ENCODE data around the gene C1orf105.
"Not testable (repeated sequence)": the region's sequence is repeated elsewhere in the genome, so short reads cannot be mapped to it uniquely, and the experiment has no call there.

C1orf105 gene

DNA sequence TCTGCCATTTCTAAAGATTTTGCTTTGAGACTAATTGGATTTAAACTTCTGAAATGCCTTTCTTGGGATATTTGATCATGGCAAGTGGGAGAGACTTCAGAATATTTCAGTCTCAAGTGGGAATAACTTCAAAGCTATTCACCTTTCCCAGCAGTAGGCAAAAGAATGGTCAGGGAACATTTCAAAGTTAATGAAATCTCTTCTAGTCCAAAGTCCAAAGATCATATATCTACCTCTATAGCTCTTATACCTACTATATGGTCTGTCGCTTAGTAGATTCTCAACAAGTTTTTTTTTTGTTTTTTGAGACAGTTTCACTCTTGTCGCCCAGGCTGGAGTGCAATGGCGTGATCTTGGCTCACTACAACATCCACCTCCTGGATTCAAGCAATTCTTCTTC is 67.9 kb downstream of the C1orf105 start:
- H3K4me3 ChIP-seq (ENCODE audit: low read depth, low read length) = no peak overlapping the region
- no peak for TF ChIP-seq CTCF (conservative IDR thresholded peaks at IDR 0.05; ENCODE audit: low read depth, low read length)
- no peak for DNase-seq (ENCODE audit: low read depth)

GRCh38 chr1:172489847-172490246 is 69.4 kb downstream of the C1orf105 start:
- peak; percentile 13 for DNase-seq (ENCODE audit: low read depth)
- H3K4me3 ChIP-seq (ENCODE audit: low read depth, low read length) = no peak overlapping the region
- no peak for TF ChIP-seq CTCF (conservative IDR thresholded peaks at IDR 0.05; ENCODE audit: low read depth, low read length)

GRCh38 chr1:172492421-172492820 is 71.9 kb downstream of the C1orf105 start:
- no peak for DNase-seq (ENCODE audit: low read depth)
- TF ChIP-seq CTCF (conservative IDR thresholded peaks at IDR 0.05; ENCODE audit: low read depth, low read length) = no peak
- H3K4me3 ChIP-seq (ENCODE audit: low read depth, low read length) = no peak overlapping the region

DNA sequence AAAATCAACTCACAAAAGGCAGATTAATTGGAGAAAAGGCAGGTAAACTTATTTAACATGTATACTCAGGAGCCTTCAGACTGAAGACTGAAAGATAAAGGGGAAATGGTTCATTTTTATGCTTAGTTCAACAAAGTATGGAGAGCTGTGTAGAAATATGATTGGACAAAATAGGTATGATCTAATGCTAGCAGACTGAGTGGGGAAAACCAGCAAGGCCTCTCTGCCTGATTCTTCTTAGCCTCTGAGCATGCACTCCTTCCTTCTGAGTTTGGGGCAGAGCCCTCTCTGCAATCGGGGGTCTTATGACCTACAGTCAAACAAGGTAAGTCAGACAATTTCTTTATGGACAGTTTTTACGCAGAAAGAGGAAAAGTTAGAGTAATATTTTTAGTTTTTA is 73.7 kb downstream of the C1orf105 start:
- no peak for DNase-seq (ENCODE audit: low read depth)
- no peak overlapping the region for H3K4me3 ChIP-seq (ENCODE audit: low read depth, low read length)
- no peak for TF ChIP-seq CTCF (conservative IDR thresholded peaks at IDR 0.05; ENCODE audit: low read depth, low read length)

- DNase-seq (ENCODE audit: low read depth); H3K4me3 ChIP-seq (ENCODE audit: low read depth, low read length): not testable (repeated sequence)
Measured at GRCh38 chr1:172496127-172496526, 75.6 kb downstream of the C1orf105 start.

GRCh38 chr1:172496678-172497077 is 76.2 kb downstream of the C1orf105 start:
- no peak for DNase-seq (ENCODE audit: low read depth)
- H3K4me3 ChIP-seq (ENCODE audit: low read depth, low read length) = no peak overlapping the region
- TF ChIP-seq CTCF (conservative IDR thresholded peaks at IDR 0.05; ENCODE audit: low read depth, low read length) = no peak

DNA sequence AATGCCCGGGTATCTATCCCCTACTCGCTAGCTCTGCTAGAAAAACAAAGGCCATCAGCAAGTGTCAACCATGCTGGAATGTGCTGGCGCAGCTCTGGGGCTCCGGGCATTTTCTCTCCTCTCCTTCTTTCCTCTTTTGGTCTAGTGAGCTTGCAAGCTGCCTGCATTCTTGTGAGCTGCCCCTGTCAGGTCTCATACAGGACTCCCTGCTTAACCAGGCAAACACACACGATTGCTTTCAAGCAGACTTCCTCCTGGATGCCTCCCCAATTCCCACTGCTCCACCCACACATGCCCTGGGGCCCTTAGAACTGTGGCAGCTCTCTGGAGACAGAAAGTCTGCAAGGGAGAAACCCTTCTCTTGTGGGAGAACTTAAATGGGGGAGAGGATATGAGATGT is 76.7 kb downstream of the C1orf105 start:
- peak; percentile 39 for DNase-seq (ENCODE audit: low read depth)
- TF ChIP-seq CTCF (conservative IDR thresholded peaks at IDR 0.05; ENCODE audit: low read depth, low read length) = no peak
- no peak overlapping the region for H3K4me3 ChIP-seq (ENCODE audit: low read depth, low read length)

DNA sequence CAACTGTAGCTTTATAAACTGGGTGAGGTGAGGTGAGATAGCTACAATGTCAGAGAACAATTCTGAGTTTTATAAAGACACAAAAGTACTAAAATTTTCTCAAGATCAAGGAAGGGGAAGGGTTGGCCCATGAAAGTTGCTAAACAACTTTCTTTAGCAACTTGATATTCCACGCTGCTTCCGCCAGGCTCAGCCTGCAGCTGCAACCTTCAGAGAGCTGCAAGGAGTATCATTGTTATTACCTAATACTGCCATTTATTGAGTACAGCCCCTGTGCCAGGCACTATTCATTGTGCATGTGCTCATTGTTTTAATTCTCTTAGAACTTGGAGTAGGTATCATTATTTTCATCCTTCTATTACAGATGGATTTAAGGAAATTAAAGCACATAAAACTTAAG is 78.4 kb downstream of the C1orf105 start:
- no peak overlapping the region for H3K4me3 ChIP-seq (ENCODE audit: low read depth, low read length)
- TF ChIP-seq CTCF (conservative IDR thresholded peaks at IDR 0.05; ENCODE audit: low read depth, low read length) = no peak
- DNase-seq (ENCODE audit: low read depth) = no peak

Measured in choroid plexus epithelial cell (primary cell).